Measurements from ENCODE around the gene ISG20. TPM values are rescaled to one million over a fixed set of nuclear protein-coding genes. Genes with fewer than 3 reads are reported as not detected.
A peak's percentile ranks its signal among the peaks of the same experiment; 100 is the strongest.

The ISG20 gene
- total RNA-seq, 1 donor: 3.3 TPM

DNA sequence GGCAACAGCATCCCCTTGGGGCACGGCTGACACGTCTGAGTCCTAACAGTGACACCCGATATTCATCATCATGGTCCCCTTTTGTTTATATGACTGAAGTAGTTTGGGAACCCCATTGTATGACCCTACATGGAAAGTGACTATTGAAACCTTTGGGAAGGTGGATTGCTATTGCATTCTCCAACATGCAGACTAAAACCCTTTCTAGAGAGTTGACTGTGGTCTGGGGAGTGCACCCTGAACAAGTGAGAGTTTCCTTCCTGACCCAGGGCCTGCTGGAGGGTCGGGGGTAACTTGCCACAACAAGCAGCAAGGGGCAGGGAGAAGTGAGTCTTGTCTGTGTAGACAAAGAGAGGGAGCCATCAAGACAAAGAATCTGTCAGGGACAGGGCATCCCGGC lies 54.4 kb downstream of the ISG20 start:
- no peaks in the 10 kb centered on the region for H3K36me3 ChIP-seq (ENCODE audit: insufficient read depth, low read length)
- no peak overlapping the region for H3K4me3 ChIP-seq (ENCODE audit: insufficient read depth, low read length)
- H3K9me3 ChIP-seq (ENCODE audit: low read depth, low read length): no peaks in the 10 kb centered on the region
- H2AFZ ChIP-seq (ENCODE audit: low read length): no peak overlapping the region
- peaks cover 10% of the 10 kb centered on the region for H3K27me3 ChIP-seq (ENCODE audit: insufficient read depth, low read length)
- TF ChIP-seq, protein P1, sequence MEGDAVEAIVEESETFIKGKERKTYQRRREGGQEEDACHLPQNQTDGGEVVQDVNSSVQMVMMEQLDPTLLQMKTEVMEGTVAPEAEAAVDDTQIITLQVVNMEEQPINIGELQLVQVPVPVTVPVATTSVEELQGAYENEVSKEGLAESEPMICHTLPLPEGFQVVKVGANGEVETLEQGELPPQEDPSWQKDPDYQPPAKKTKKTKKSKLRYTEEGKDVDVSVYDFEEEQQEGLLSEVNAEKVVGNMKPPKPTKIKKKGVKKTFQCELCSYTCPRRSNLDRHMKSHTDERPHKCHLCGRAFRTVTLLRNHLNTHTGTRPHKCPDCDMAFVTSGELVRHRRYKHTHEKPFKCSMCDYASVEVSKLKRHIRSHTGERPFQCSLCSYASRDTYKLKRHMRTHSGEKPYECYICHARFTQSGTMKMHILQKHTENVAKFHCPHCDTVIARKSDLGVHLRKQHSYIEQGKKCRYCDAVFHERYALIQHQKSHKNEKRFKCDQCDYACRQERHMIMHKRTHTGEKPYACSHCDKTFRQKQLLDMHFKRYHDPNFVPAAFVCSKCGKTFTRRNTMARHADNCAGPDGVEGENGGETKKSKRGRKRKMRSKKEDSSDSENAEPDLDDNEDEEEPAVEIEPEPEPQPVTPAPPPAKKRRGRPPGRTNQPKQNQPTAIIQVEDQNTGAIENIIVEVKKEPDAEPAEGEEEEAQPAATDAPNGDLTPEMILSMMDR (IDR thresholded peaks at IDR 0.05; ENCODE audit: extremely low read depth, low read depth, low read length): no peak
- no peak overlapping the region for H3K27ac ChIP-seq (ENCODE audit: low read depth, low read length)
- H3K4me1 ChIP-seq (ENCODE audit: insufficient read depth, low read length): peaks cover 28% of the 10 kb centered on the region
- no peaks in the 10 kb centered on the region for H4K20me1 ChIP-seq (ENCODE audit: insufficient read depth, low read length)
- H3K4me2 ChIP-seq (ENCODE audit: insufficient read depth, low read length): no peak overlapping the region
- H3K79me2 ChIP-seq (ENCODE audit: insufficient read depth, low read length): no peaks in the 10 kb centered on the region
- DNase-seq (ENCODE audit: insufficient read length, low spot score, missing footprints): no peak

DNA sequence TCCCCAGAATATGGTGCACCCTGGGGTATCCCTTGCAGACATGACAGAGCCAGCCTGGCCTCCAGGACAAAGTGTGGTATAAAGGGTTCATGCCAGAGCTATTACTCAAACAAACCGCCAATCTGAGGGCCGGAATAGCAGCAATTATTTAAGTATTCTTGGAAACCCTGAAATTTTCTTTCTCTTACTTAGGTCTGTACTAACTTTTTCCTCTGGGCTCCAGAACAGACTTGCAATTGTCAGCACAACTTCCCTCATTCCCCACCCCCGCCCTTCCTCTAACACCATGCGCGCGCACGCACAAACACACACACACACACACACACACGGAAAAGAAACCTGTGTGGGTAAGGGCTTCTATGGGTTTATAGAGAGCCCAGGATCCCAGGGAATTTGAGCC lies 56.3 kb downstream of the ISG20 start:
- H2AFZ ChIP-seq (ENCODE audit: low read length): peak overlapping the region; percentile 85
- H3K79me2 ChIP-seq (ENCODE audit: insufficient read depth, low read length): no peaks in the 10 kb centered on the region
- TF ChIP-seq, protein P1 (IDR thresholded peaks at IDR 0.05; ENCODE audit: extremely low read depth, low read depth, low read length): no peak
- peak overlapping the region; percentile 77 for H3K4me2 ChIP-seq (ENCODE audit: insufficient read depth, low read length)
- no peaks in the 10 kb centered on the region for H4K20me1 ChIP-seq (ENCODE audit: insufficient read depth, low read length)
- H3K9me3 ChIP-seq (ENCODE audit: low read depth, low read length): no peaks in the 10 kb centered on the region
- no peaks in the 10 kb centered on the region for H3K36me3 ChIP-seq (ENCODE audit: insufficient read depth, low read length)
- peaks cover 8% of the 10 kb centered on the region for H3K27me3 ChIP-seq (ENCODE audit: insufficient read depth, low read length)
- peaks cover 28% of the 10 kb centered on the region for H3K4me1 ChIP-seq (ENCODE audit: insufficient read depth, low read length)
- DNase-seq (ENCODE audit: insufficient read length, low spot score, missing footprints): no peak
- peak overlapping the region; percentile 58 for H3K4me3 ChIP-seq (ENCODE audit: insufficient read depth, low read length)
- peak overlapping the region; percentile 56 for H3K27ac ChIP-seq (ENCODE audit: low read depth, low read length)

GRCh38 chr15:88695691-88696251 lies 57.0 kb downstream of the ISG20 start:
- peak; percentile 68 for DNase-seq (ENCODE audit: insufficient read length, low spot score, missing footprints)

GRCh38 chr15:88696254-88696653 lies 57.4 kb downstream of the ISG20 start:
- Histone ChIP-seq H3K36me3 (ENCODE audit: insufficient read depth, low read length) (no peaks in the 10 kb centered on the region), H4K20me1 (ENCODE audit: insufficient read depth, low read length) (no peaks in the 10 kb centered on the region), H3K79me2 (ENCODE audit: insufficient read depth, low read length) (no peaks in the 10 kb centered on the region), H2AFZ (ENCODE audit: low read length) (peak overlapping the region; percentile 85), H3K27me3 (ENCODE audit: insufficient read depth, low read length) (peaks cover 6% of the 10 kb centered on the region), H3K4me3 (ENCODE audit: insufficient read depth, low read length) (peak overlapping the region; percentile 58), H3K4me2 (ENCODE audit: insufficient read depth, low read length) (peak overlapping the region; percentile 77), H3K9me3 (ENCODE audit: low read depth, low read length) (no peaks in the 10 kb centered on the region), H3K27ac (ENCODE audit: low read depth, low read length) (peak overlapping the region; percentile 56), H3K4me1 (ENCODE audit: insufficient read depth, low read length) (peaks cover 28% of the 10 kb centered on the region)
- TF ChIP-seq, protein P1 (IDR thresholded peaks at IDR 0.05; ENCODE audit: extremely low read depth, low read depth, low read length): no peak
- DNase-seq (ENCODE audit: insufficient read length, low spot score, missing footprints): no peak

More at GRCh38 chr15:88695691-88696251, 57.0 kb downstream of the ISG20 start:
- Histone ChIP-seq H3K4me1 (ENCODE audit: insufficient read depth, low read length) (peaks cover 28% of the 10 kb centered on the region), H3K4me3 (ENCODE audit: insufficient read depth, low read length) (peak overlapping the region; percentile 58), H3K27ac (ENCODE audit: low read depth, low read length) (peak overlapping the region; percentile 56), H3K4me2 (ENCODE audit: insufficient read depth, low read length) (peak overlapping the region; percentile 77), H4K20me1 (ENCODE audit: insufficient read depth, low read length) (no peaks in the 10 kb centered on the region), H2AFZ (ENCODE audit: low read length) (peak overlapping the region; percentile 85), H3K27me3 (ENCODE audit: insufficient read depth, low read length) (peaks cover 6% of the 10 kb centered on the region), H3K9me3 (ENCODE audit: low read depth, low read length) (no peaks in the 10 kb centered on the region), H3K36me3 (ENCODE audit: insufficient read depth, low read length) (no peaks in the 10 kb centered on the region), H3K79me2 (ENCODE audit: insufficient read depth, low read length) (no peaks in the 10 kb centered on the region)
- TF ChIP-seq, protein P1 (IDR thresholded peaks at IDR 0.05; ENCODE audit: extremely low read depth, low read depth, low read length): no peak

All from osteoblast (primary cell).